Stimulated activated effector memory CD8-positive, alpha-beta T cell treated with anti-CD3 and anti-CD28 coated beads, Interleukin-12 subunit alpha, Interleukin-12 subunit beta, amount 100 ng/mL, for 72 hours (primary cell): ENCODE measurements around the gene CHTF18.
"Not testable (repeated sequence)": the region's sequence is repeated elsewhere in the genome, so short reads cannot be mapped to it uniquely, and the experiment has no call there.

Experiments
- ATAC-seq: fragments of 150-1000 bp; cut with Tn5 transposase; 2 replicates; pipeline ENCODE4 v1.10.0; 2021
- DNase-seq, 2 donors: peaks; one replicate each; pipeline ENCODE4 v3.0.0; 2021 to 2022; ENCODE audit warnings: low spot score in 2 of 2
- H3K27ac Mint-ChIP-seq: one replicate; pipeline ENCODE4 v1.8.0; 2022; ENCODE audit warnings: mild to moderate bottlenecking, mixed read lengths
- H3K36me3 Mint-ChIP-seq: one replicate; pipeline ENCODE4 v1.8.0; 2022; ENCODE audit warnings: mild to moderate bottlenecking, mixed read lengths
- H3K4me1 Mint-ChIP-seq: one replicate; pipeline ENCODE4 v1.8.0; 2022; ENCODE audit warnings: mixed read lengths
- H3K4me3 Mint-ChIP-seq: one replicate; pipeline ENCODE4 v1.8.0; 2022; ENCODE audit warnings: mild to moderate bottlenecking, mixed read lengths
- H3K9me3 Mint-ChIP-seq: one replicate; pipeline ENCODE4 v1.8.0; 2022; ENCODE audit warnings: mixed read lengths

CHTF18 gene

DNA sequence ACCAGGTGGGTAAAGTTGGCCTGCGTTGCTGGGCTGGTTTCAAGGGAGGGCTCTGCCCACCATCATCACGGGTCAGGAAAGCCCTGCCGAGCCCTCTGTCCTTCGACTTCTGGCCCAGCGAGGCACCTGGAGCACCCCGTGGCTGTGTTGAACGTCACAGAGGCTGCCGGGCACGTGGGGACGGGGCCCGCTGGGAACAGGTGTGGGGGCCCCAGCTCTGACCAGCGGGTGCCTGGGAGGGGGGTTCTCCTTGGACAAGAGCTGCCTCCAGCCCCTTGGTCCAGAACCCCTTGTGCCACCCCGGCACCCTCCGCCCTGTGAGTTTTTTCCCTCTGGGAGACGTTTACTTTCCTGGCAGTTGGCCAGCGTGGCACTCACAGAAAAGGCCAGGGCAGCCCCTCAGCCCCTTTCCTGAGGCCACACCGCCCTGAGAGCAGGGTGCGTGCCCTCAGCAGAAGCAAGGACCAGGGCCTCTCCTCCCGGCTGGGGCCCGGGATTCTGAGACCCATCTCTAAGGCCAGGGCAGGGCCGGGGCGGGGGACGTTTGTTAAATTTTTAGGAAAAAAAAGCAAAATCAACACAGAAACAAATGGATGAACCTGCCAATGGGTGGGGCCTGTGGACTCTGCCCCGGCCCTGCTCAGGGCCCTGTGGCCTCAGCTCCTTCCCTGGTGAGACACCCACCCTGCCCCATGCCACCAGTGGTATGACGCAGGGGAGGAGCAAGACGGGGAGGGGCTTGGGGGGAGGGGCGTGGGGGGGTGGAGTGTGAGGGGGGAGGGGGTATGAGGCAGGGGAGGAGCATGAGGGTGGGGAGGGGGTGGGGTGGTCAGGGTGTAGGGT lies 43.4 kb downstream of the CHTF18 start:
- no peak for DNase-seq
- Mint-ChIP-seq H3K36me3 (no peaks in the 10 kb centered on the region), H3K27ac (no peak overlapping the region), H3K9me3 (peaks cover 6% of the 10 kb centered on the region), H3K4me3 (no peak overlapping the region), H3K4me1 (no peaks in the 10 kb centered on the region)
- no peak for ATAC-seq

DNA sequence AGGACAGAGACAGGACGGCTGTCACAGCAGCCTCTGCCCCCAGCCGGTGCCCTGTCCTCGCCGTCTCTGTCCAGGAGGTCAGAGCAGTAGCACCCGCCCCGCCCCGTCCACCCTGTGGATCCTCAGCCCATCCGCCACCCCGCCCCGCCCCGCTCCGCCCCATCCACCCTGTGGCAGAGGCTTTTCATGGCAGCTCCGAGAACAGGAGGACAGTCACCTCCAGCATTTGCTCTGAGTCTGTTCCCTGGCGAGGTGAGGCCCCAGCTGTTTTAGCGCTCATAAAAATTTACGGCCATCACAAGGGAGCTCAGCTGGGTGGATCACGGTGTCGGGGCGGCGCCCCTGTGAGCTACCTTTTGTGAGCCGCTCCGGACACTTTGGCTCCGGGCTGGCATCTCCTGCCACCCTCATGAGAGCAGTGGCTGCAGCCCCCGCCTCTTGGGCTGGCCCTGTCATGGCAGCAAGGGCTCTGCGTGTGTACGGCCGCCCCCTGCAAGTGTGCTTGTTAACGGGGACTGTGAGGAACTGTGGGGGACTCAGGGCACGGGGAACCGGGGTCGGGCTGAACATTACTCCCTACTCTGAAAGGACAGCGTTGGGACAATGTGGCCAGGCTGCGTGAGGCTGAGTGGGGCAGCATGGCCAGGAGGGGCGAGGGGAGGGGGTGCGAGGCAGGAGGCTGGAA lies 44.4 kb downstream of the CHTF18 start:
- Mint-ChIP-seq H3K27ac (no peak overlapping the region), H3K9me3 (peaks cover 6% of the 10 kb centered on the region), H3K36me3 (no peaks in the 10 kb centered on the region), H3K4me3 (no peak overlapping the region), H3K4me1 (no peaks in the 10 kb centered on the region)
- no peak for ATAC-seq
- DNase-seq: no peak

GRCh38 chr16:833411-833810 lies 45.0 kb downstream of the CHTF18 start:
- H3K9me3 Mint-ChIP-seq: peaks cover 6% of the 10 kb centered on the region

DNA sequence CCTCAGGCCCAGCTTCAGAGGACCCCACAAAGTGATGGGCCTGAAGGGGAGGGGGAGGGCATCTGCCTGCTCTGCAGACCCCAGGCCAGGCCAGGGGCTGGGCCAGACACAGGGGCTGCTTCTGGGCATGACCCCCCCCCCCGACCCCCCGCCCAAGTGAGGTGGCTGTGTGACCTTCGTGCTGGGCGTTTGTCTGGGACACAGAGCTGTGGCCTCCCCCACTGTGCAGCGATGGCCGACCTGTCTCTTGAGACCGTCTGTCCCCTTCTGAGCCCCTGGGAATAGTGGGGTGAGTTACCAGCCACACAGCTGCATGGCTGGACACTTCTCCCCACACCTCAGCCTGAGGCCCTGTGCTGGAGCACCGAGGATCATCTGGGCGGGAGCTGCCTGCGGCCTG lies 47.0 kb downstream of the CHTF18 start:
- no peak overlapping the region for H3K4me3 Mint-ChIP-seq
- H3K9me3 Mint-ChIP-seq: peaks cover 6% of the 10 kb centered on the region
- no peaks in the 10 kb centered on the region for H3K4me1 Mint-ChIP-seq
- no peaks in the 10 kb centered on the region for H3K36me3 Mint-ChIP-seq
- ATAC-seq: no peak
- no peak overlapping the region for H3K27ac Mint-ChIP-seq
- no peak for DNase-seq

More at GRCh38 chr16:833411-833810, 45.0 kb downstream of the CHTF18 start:
- no peak for DNase-seq
- no peaks in the 10 kb centered on the region for H3K4me1 Mint-ChIP-seq
- no peak overlapping the region for H3K4me3 Mint-ChIP-seq
- H3K27ac Mint-ChIP-seq: no peak overlapping the region
- no peak for ATAC-seq
- no peaks in the 10 kb centered on the region for H3K36me3 Mint-ChIP-seq

DNA sequence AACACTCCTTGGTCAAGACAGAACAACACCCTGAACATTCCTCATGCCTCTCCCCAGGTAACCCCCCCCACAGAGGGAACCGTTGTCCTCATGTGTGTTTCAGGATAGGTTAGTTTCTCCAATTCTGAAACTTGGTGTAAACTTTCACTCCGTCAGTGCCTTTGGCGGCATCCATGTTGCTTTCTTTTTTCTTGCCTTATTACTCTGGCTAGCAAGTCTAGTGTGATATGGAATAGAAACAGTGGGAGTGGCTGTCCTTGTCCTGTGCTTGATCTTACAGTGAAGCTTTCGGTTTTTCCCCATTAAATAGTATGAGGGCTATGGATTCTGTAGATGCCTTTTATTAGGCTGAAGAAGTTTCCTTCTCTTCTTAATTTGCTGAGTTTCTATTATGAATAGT lies 47.8 kb downstream of the CHTF18 start:
- peaks cover 6% of the 10 kb centered on the region for H3K9me3 Mint-ChIP-seq
- H3K27ac Mint-ChIP-seq: no peak overlapping the region
- H3K36me3 Mint-ChIP-seq: no peaks in the 10 kb centered on the region
- no peak for DNase-seq
- ATAC-seq: no peak
- no peak overlapping the region for H3K4me3 Mint-ChIP-seq
- no peaks in the 10 kb centered on the region for H3K4me1 Mint-ChIP-seq

- not testable (repeated sequence) for H3K27ac Mint-ChIP-seq, H3K4me3 Mint-ChIP-seq, H3K36me3 Mint-ChIP-seq, ATAC-seq, H3K9me3 Mint-ChIP-seq, DNase-seq, H3K4me1 Mint-ChIP-seq
Observed at GRCh38 chr16:836822-837221, 48.4 kb downstream of the CHTF18 start.

- Mint-ChIP-seq H3K4me1 (no peaks in the 10 kb centered on the region), H3K27ac (no peak overlapping the region), H3K36me3 (no peaks in the 10 kb centered on the region), H3K4me3 (no peak overlapping the region), H3K9me3 (peaks cover 6% of the 10 kb centered on the region)
- DNase-seq (no peak), ATAC-seq (no peak)
Observed at GRCh38 chr16:838741-839140, 50.3 kb downstream of the CHTF18 start.

DNA sequence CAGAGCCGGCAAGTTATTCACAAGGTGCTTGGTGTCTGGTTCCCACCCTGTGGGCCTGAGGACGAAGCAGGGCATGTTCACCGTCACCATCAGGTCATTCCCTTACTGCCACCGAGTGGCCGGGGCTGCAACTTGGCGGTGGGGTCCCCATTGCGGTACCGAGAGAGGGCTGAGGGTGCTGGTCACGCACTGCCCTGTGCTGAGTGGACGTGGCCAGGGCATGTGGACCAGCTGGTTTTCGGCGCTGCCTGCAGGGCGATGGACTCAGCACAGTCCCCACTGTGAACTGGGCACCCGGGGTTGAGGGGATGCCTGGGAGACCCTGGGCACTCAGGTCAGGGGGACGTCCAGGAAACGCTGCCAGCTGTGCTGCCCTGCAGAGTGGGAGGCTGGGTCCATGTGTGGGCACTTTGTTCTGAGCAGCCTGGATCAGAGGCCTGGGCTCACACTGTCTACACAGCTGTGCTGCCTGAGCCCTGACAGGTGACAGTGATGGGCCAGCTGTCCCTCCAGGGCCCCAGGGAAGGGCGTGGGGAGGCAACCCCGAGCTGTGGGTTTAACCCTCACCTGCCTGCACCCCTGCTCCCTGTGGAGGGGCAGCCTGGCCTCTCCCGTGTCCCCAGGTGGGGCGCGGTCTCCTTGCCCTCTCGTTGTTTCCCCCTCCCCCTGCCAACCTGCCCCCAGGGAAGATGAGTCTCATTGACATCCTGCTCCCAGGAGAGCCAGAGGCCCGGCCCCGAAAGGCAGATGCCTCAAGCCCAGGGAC lies 51.4 kb downstream of the CHTF18 start:
- H3K4me3 Mint-ChIP-seq: no peak overlapping the region
- H3K4me1 Mint-ChIP-seq: no peaks in the 10 kb centered on the region
- no peaks in the 10 kb centered on the region for H3K36me3 Mint-ChIP-seq
- H3K9me3 Mint-ChIP-seq: peaks cover 6% of the 10 kb centered on the region
- no peak for DNase-seq
- H3K27ac Mint-ChIP-seq: no peak overlapping the region
- no peak for ATAC-seq

DNA sequence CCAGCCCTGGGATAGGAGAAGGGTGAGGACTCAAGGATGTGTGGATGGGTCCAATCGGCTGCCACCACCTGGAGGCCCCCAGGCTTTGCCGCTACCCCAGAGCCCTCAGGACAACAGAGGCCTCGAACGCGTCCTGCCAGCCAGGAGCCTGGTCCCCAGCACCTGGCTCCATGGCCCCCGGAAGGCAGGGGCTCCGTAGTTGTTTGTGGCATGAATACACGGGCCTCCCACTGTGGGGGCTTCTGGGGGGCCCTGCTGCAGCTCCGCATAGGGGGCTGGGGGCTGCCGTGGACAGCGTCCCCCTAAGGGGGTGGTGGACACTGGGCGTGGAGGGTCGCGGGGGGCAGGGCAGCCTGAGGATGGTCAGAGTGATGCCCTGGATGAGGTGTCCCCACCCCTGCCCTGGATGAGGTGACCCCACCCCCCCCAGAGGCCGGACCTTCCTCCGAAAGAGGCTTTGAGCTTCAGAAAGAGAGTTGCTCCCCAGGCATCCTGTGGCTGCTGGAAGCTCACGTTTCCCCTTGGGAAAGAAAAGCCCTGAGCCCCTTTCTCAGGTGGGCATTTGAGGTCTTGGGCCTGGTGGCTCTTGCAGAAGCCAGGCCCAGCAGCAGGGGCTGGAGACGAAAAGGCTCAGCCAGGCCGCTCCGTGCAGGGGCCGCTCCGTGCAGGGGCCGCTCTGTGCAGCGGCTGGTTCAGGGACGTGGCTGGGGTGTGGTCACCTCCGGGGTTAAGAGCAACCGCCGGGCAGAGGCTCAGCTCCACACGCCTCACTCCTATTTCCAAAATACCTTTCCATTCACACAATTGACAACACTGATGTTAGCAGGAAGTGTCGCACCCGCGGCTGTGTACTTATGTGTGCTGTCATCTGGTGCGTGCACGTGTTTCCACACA lies 52.4 kb downstream of the CHTF18 start:
- Mint-ChIP-seq H3K9me3 (peaks cover 4% of the 10 kb centered on the region), H3K36me3 (no peaks in the 10 kb centered on the region), H3K4me1 (no peaks in the 10 kb centered on the region), H3K4me3 (no peak overlapping the region), H3K27ac (no peak overlapping the region)
- no peak for DNase-seq
- no peak for ATAC-seq

DNA sequence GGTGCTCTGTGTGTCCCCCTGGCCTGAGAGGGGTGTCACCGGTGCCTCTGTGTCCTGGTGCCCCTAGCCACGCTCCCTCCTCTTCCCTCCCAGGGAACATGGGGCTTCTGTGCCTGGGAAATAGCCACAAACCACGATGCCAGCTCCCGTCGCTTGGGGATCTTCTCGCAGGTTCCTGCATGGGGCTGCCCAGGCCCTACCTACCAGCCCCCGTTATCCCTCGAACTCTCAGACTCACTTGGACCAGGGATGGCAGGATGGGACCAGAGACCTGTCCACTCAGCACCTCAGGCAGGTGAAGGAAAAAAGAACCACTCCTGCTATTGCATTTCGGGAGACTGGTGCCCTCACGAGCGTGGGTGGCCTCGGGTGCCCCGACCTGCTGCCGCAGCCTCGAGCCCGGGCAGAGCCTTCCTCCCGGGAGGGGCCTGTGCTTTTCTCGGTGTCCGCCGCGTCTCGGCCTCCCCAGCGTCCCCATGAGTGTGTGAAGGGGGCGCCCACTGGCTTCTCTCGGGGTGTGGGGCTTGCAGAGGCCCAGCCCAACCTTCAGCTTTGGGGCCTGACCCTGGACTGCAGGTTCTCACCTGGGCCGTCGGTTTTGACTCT lies 53.1 kb downstream of the CHTF18 start:
- peaks cover under 1% of the 10 kb centered on the region for H3K9me3 Mint-ChIP-seq
- no peak for DNase-seq
- H3K27ac Mint-ChIP-seq: no peak overlapping the region
- H3K4me3 Mint-ChIP-seq: no peak overlapping the region
- H3K36me3 Mint-ChIP-seq: no peaks in the 10 kb centered on the region
- no peaks in the 10 kb centered on the region for H3K4me1 Mint-ChIP-seq
- no peak for ATAC-seq

GRCh38 chr16:842061-842476 lies 53.6 kb downstream of the CHTF18 start:
- H3K36me3 Mint-ChIP-seq: no peaks in the 10 kb centered on the region
- H3K4me1 Mint-ChIP-seq: no peaks in the 10 kb centered on the region
- DNase-seq (no peak), ATAC-seq (no peak)
- no peaks in the 10 kb centered on the region for H3K9me3 Mint-ChIP-seq
- H3K27ac Mint-ChIP-seq: no peak overlapping the region
- H3K4me3 Mint-ChIP-seq: no peak overlapping the region

DNA sequence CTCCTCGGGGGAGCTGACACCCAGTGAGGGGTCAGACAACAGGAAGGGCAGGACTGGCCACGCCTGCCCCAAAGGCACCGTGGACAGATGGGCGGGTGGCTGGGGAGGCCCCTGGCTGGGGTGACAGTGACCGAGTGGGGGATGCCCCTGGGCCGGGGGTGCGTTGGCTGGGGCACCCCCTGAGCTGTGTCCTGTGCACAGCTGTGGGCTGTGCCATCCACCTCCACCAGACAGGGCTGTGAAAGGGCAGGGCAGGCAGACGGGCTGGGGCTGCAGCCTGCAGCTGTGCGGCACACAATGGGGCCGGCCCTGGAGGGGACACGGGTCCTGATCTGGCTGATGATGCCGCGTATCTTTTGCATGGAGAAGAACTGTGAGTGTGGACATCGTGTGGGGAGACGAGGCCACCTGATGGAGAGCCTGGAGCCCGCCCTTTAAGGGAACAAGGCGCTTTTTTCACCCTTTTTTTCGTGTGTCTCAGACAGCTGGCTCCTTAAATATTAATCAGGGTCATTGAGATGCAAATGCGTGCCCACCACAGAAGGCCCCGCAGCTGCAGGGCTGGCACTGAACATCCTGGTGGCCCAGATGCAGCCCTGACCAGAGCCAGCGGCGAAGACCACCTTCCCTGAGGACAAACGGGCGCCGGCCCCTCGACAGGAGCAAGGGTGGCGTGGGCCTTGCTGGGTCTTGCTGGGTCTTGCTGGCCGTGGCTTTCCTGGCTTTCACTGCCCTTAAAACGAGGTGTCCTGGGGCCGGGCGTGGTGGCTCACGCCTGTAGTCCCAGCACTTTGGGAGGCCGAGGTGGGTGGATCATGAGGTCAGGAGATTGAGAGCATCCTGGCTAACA lies 54.5 kb downstream of the CHTF18 start:
- DNase-seq: no peak
- ATAC-seq: no peak
- no peak overlapping the region for H3K27ac Mint-ChIP-seq
- no peaks in the 10 kb centered on the region for H3K9me3 Mint-ChIP-seq
- H3K4me1 Mint-ChIP-seq: no peaks in the 10 kb centered on the region
- no peak overlapping the region for H3K4me3 Mint-ChIP-seq
- no peaks in the 10 kb centered on the region for H3K36me3 Mint-ChIP-seq

GRCh38 chr16:843771-844170 lies 55.4 kb downstream of the CHTF18 start:
- no peaks in the 10 kb centered on the region for H3K9me3 Mint-ChIP-seq
- H3K27ac Mint-ChIP-seq: no peak overlapping the region
- H3K4me3 Mint-ChIP-seq: no peak overlapping the region
- ATAC-seq (no peak), DNase-seq (no peak)
- no peaks in the 10 kb centered on the region for H3K4me1 Mint-ChIP-seq
- no peaks in the 10 kb centered on the region for H3K36me3 Mint-ChIP-seq
